IPS-11a (cell line): ENCODE data around the gene NIPAL3.
"Not testable (repeated sequence)": the region's sequence is repeated elsewhere in the genome, so short reads cannot be mapped to it uniquely, and the experiment has no call there.

Source experiments
- H3K4me3 ChIP-seq: one replicate; pipeline ENCODE4 v1.5.1; 2013; ENCODE audit warnings: low read depth, low read length, control low read depth

Gene NIPAL3

GRCh38 chr1:24488159-24488558 is 72.6 kb downstream of the NIPAL3 start:
- not testable (repeated sequence) for H3K4me3 ChIP-seq

GRCh38 chr1:24489674-24490073 is 74.1 kb downstream of the NIPAL3 start:
- no peak overlapping the region for H3K4me3 ChIP-seq

GRCh38 chr1:24490101-24490781 is 74.6 kb downstream of the NIPAL3 start:
- H3K4me3 ChIP-seq: no peak overlapping the region

- H3K4me3 ChIP-seq: no peak overlapping the region
Measured at GRCh38 chr1:24491577-24492360, 76.2 kb downstream of the NIPAL3 start.

GRCh38 chr1:24492935-24493334 is 77.3 kb downstream of the NIPAL3 start:
- H3K4me3 ChIP-seq: not testable (repeated sequence)

GRCh38 chr1:24493785-24494184 is 78.2 kb downstream of the NIPAL3 start:
- H3K4me3 ChIP-seq: no peak overlapping the region

GRCh38 chr1:24498589-24498988 is 83.0 kb downstream of the NIPAL3 start:
- H3K4me3 ChIP-seq: no peak overlapping the region

- no peak overlapping the region for H3K4me3 ChIP-seq
Measured at GRCh38 chr1:24500448-24501048, 84.9 kb downstream of the NIPAL3 start.

- peak overlapping the region; percentile 81 for H3K4me3 ChIP-seq
Measured at GRCh38 chr1:24501371-24502064, 85.9 kb downstream of the NIPAL3 start.

- H3K4me3 ChIP-seq: peak overlapping the region; percentile 81
Measured at GRCh38 chr1:24502065-24502708, 86.6 kb downstream of the NIPAL3 start.

GRCh38 chr1:24502709-24503058 is 87.1 kb downstream of the NIPAL3 start, which contains the start of gene RCAN3:
RCAN3 (plus strand) TSS chr1:24502836; CDS start chr1:24514373, 11,537 bp downstream.
- peak within 1 kb of the TSS; percentile 81 for H3K4me3 ChIP-seq

GRCh38 chr1:24503059-24503751 is 87.6 kb downstream of the NIPAL3 start:
- peak overlapping the region; percentile 62 for H3K4me3 ChIP-seq

- peak overlapping the region; percentile 62 for H3K4me3 ChIP-seq
Measured at GRCh38 chr1:24503870-24504523, 88.4 kb downstream of the NIPAL3 start.

GRCh38 chr1:24504560-24504959 is 89.0 kb downstream of the NIPAL3 start:
- no peak overlapping the region for H3K4me3 ChIP-seq

- no peak overlapping the region for H3K4me3 ChIP-seq
Measured at GRCh38 chr1:24505816-24506215, 90.2 kb downstream of the NIPAL3 start.

GRCh38 chr1:24506691-24507381 is 91.2 kb downstream of the NIPAL3 start:
- no peak overlapping the region for H3K4me3 ChIP-seq

GRCh38 chr1:24507405-24507804 is 91.8 kb downstream of the NIPAL3 start:
- no peak overlapping the region for H3K4me3 ChIP-seq

GRCh38 chr1:24508911-24509310 is 93.3 kb downstream of the NIPAL3 start:
- no peak overlapping the region for H3K4me3 ChIP-seq

- no peak overlapping the region for H3K4me3 ChIP-seq
Measured at GRCh38 chr1:24513706-24514105, 98.1 kb downstream of the NIPAL3 start.
